HCT116 (cell line): ENCODE measurements around the gene ZNF532.

ENCODE experiments used
- ATF3 ChIP-seq: IDR thresholded peaks from 2 replicates; pipeline ENCODE4 v1.6.1; 2012
- POLR2A ChIP-seq: IDR thresholded peaks from 2 replicates; pipeline ENCODE4 v1.7.0; 2011; ENCODE audit warnings: borderline replicate concordance; ENCODE audit not compliant: insufficient read depth, insufficient read length; ENCODE audit errors: extremely low read depth
- SP1 ChIP-seq: IDR thresholded peaks from 2 replicates; pipeline ENCODE4 v1.6.1; 2012; ENCODE audit warnings: low read depth

- TF ChIP-seq POLR2A (no peak), SP1 (no peak), ATF3 (no peak)
Observed at GRCh38 chr18:58915006-58915799, 50.5 kb downstream of the ZNF532 start.
